HG02970 (cell line): ENCODE data around the gene SLC27A4.

Experiments used
- ATAC-seq: cut with Tn5 transposase; IDR thresholded peaks from one replicate; pipeline ENCODE4 v1.9.1; 2021; ENCODE audit warnings: mild to moderate bottlenecking, moderate library complexity, moderate number of reproducible peaks; ENCODE audit not compliant: unreplicated experiment, low FRiP score

SLC27A4 gene

DNA sequence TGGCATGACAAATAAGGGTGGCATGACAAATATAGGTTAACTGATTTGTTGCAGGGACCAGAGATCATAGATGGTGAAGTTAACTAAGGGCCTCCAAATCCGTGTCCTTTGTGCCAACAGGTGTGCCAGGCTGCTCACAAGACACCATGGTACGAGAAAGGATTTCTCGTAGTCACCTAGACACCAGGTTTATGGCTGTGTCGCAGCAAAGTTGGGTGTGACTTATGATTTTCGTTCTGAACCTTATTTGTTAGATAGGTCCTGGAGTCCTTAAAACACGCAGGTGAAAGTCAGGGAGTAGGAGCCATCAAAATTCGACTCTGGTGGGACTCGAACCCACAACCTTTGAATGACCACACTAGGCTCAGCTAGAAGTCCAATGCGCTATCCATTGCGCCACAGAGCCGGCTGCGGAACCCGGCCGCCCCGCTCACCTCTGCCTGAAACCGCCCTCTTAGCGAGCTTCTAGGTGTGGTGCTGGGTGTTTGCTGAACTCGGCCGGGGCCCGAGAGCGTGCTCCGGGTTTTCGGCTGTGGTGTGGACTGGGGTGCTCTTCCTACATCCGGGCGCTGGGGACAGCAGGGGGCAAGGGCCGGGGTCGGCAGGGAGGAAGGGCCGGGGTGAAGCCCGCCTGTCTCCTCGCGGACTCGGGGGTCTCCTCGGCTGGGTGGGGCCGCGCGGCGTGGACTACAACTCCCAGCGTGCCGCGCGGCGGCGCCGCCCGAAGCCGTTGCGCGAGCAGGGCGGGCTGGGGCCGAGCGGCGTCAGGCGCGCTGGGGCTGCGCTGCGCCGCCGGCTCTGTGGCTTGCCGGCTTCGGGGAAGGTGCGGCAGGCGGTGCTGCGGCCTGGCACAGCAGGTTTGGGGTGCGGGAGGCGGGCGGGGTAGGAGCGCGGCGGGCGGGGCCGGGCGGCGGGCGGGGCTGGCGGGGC is at the start of gene SLC27A4:
TSS of gene SLC27A4 (plus strand) at position 767 of the 930 bp plus-strand sequence. CDS start 2,606 bp downstream, outside the sequence.
- peak; percentile 79 for ATAC-seq

DNA sequence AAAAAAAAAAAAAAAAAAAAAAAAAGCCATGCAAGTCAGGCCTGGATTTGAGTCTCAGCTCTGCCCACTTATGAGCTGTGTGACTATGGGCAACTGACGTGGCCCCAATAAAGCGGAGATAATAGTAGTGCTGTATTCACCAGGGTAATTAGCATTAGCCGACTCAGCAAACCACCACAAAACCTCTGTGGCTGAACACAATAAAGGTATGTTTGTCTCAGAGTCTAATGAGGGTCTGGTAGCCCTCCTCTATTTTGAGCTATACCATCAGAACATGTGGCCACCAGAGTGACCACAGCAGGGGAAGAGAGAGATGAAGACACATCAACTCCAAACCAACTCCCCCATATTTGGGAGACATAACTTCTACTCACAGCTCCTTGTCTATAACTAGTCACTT is 48.3 kb upstream of the SLC27A4 start:
- ATAC-seq: no peak

DNA sequence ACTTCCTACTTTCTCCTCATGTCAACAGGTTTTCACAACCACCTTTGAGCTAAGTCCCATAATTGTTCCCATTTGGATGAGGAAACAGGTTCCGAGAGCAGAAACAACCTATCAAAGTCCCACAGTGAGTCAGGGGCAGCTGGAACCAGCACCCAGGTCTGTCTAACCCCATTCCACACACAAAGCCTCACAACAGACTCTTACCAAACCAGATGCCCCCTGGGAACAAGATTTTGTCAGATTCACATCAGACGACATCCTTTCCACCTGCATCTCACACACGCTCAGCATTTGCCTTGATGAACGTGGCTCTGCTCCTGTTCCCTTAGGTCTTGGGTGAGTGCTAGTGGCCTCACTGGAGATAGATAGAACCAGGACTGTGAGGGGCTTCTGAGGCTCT is 47.2 kb upstream of the SLC27A4 start:
- ATAC-seq: no peak

DNA sequence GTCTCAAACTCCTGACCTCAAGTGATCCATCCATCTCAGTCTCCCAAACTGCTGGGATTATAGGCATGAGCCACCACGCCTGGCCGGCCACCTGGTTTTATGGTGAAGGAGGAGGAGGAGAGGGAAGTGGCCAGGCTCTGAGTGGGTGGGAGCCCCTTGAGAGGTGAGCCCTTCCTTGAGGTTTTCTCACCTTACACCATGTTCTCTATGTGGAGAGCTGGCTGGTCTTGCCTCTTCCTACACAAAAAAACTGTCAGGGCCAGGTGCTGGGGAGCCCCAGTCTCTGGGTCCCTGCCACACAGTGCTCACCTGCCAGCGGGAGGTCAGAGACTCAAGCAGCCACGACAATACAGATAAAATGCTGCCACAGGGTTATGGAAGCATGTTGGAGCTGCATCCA is 46.2 kb upstream of the SLC27A4 start:
- no peak for ATAC-seq

DNA sequence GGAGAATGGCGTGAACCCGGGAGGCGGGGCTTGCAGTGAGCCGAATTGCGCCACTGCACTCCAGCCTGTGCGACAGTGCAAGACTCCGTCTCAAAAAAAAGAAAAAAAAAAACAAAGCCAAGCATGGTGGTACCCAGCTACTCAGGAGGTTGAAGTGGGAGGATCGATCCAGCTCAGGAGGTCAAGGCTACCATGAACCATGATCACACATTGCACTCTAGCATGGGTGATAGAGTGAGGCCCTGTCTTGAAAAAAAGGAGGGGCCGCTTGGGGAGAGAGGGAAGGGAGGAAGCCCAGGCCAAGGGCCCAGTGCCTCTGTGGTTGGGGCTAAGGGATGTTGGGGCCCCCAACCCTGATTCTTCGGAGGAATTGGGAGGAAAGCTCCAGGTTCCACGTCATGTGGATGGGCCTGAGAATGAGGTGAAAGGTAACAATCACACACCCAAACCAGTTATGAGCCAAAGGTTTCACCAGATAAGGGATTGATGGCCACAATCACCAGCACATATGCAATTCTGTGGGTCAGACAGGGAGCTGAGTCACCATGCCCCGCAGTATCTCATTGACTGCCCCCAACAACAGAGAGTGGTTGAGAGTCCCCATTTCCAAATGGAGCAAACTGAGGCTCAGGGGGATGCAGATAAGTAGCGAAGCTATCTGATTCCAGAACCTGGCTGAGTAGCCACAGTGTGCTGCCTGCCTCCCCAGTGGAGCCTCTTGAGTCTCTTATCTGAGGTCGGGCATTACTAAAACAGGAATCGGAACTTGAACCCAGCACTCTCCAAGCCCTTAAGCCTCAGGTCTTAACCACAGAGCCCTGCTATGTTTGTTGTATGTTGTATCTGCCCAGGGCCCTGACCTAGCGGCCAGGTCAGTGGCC is 43.7 kb upstream of the SLC27A4 start:
- ATAC-seq: no peak

DNA sequence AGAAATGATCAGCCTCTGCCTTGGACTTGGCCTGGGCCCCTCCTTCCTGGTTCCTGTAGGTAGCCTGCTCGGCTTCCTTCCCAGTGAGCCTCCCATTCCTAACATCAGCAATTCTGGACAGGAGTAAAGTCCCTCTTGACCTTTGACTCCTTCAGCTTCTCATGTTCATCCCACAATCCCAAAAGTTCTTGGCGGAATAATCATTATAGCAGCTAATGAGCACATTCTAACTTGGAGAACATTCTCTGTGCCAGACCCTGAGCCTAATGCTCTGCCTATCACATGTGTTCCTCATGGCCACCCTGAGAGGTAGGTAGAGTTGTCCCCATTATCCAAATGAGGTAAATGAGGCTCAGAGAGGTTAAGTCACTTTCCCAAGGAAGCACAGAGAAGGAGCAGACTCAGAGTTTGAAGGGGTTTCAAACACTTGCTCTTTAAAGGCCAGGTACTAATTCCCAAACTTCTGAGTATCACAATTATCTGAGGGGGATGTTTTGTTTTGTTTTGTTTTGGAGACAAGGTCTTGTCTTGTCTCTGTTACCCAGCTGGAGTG is 43.0 kb upstream of the SLC27A4 start:
- ATAC-seq: no peak

DNA sequence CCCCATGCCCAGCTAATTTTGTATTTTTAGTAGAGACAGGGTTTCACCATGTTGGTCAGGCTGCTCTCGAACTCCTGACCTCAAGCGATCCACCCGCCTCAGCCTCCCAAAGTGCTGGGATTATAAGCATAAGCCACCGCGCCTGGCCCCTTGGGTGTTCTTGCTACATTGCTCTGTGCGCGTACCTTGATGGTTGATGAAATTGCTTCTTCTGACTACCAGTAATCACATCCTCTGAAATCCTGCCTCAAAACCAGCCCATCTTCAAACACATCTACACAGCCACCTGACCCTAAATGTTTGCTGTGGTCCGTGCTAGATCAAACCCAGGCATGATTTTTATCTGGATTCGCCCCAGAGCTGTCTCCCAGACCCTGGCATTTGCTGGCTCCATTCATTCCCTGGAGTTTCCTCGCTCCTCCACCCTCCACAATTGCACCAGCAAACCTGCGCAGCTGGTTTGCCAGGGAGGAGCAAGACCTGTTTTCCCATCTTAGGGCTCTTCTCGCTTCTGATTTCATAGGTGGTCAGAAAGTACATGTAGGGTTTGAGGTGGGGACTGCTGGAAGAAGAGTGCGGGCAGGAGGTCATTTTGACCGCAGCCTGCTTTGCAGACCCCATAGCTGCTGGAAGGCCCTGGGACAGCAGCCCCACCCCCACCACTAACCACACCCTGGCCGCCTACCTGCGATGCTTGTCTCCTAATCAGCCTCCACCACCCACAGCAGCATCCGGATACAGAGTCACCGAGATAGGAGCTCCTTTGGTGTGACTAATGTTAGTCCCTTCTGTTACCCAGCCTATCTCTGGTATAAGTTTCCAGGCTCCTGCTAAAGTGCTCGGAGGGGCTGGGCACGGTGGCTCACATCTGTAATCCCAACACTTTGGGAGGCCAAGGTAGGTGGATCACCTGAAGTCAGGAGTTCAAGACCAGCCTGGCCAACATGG is 41.5 kb upstream of the SLC27A4 start:
- ATAC-seq: no peak

DNA sequence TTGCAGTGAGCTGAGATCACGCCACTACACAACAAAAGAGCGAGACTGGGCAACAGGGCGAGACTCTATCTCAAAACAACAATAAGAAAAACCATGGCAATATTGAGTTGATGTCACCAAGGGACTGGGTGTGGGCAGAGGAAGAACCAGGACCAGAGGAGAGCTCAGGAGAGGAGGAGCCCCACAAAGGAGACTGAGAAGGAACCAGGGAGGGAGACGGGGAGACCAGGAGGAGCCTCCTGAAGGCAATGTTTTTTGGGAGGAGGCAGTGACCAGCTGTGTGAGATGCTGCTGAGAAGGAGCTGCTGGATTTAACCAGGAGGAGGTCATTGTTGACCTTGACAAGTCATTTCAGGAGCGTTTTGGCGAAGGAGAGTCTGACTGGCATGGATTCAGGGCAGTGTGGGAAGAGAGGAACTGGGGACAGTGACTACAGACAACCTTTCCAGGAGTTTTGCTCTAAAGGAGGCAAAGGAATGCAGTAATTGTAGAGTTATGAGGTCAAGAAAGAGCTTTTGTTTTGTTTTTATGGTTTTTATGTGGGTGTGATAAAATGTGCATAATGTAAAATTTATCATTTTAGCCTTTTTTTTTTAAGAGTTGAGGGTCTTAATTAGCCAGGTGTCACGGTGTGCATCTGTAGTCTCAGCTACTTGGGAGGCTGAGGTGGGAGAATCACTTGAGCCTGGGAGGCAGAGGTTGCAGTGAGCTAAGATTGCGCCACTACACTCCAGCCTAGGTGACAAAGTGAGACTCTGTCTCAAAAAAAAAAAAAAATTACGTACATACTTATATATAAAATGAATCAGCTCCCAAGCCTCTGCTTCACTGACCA is 36.0 kb upstream of the SLC27A4 start:
- ATAC-seq: no peak

DNA sequence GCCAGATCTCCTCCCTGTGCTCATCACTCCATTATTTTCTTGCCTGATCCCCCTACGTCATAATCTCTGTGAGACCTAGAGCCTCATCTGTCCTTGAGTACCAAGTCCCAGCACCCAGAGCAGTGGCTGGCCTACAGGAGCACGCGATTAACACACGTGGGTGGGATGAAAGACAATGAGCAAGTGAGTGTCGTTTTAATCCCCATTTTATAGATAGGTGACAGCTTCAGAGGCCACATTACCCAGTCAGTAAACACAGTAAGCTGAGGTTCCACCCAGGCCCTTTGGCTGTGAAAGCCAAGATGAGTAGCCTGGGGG is 35.4 kb upstream of the SLC27A4 start:
- ATAC-seq: no peak

DNA sequence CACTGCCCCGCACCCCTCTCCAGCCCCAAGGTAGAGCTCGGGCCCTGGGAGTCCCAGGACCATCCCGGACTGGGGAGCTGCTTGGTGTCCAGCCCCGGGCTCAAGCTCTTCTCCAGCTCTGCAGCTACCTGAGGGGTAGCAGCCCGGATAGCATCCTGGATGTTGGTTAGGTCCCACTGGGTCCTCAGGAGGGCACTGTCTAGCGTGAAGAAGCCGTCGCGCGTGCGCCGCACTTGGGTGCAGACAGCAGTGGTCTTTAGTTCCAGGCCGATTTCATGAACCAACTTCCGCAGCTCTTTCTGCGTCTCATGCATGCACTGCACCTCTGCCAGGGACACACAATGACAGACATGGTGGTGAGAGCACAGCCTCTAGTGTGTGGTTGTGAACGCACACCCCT is 30.8 kb upstream of the SLC27A4 start:
- no peak for ATAC-seq

DNA sequence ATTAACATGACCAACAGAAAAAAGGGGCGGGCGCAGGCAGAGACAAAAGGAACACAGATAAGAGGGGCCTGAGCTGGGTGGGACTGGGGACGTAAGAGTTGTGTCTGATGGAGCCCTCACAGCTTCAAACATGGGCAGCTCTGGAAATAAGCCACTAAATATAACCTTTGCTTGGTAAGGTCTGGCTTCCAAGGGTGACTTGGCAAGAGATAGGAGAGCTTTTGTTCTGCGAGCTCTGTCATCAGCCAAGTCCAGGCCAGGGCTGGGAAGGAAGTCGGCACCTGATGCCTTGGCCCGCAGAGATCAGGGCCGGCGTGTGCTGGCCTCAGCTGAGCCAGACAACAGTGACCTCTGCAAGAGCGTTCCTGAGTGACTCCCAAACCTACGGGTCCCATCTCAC is 29.9 kb upstream of the SLC27A4 start:
- no peak for ATAC-seq

DNA sequence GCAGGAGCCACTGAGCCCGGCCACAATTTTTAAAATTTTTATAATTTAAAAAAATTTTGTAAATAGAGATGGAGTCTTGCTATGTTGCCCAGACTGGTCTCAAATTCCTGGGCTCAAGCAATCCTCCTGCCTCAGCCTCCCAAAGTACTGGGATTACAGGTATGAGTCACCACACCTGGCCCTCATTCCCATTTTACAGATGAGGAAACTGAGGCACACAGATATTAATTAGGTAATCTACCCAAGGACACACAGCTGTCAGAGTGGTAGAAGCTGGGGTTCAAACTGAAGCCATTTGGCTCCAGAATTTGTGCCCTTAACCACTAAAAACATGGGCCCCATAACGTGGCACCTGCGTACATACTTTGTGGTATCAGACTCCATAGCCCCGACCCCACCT is 25.6 kb upstream of the SLC27A4 start:
- ATAC-seq: no peak

DNA sequence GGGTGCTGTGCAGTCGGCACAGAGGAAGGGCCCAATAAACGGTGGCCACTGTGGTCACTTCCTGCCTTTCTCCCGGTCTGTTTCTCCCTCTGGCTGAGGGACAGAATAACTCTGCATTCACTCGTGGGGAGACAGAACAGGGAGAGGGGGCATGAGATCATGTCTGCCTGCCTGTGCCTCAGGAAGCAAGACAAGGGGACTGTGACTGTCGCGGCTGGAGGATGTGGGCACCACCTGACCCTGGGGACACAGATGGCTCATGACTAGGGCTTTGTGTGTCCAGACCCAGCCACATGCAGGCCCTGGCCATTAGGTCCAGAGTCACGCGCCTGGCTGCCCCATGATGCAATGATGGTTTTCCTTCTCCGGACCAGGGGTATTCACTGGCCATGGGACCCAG is 23.9 kb upstream of the SLC27A4 start:
- ATAC-seq: no peak

DNA sequence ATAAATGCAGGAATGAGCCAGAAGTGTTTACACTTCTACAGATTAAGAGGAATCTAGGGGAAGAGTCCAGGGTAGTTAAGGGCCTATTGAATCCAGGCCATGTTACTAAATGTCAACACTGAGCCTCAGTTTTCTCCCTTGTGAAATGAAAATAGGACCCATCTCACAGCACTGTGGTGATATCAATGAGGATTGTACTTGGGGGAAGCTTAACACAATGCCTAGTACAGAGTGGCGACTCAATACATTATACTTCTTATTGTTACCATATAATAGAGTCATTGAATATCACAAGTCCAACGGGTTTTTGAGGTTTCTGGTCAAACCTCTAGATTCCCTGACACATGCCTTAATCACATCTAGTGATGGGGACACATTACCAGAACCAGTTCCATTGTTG is 22.7 kb upstream of the SLC27A4 start:
- ATAC-seq: no peak

DNA sequence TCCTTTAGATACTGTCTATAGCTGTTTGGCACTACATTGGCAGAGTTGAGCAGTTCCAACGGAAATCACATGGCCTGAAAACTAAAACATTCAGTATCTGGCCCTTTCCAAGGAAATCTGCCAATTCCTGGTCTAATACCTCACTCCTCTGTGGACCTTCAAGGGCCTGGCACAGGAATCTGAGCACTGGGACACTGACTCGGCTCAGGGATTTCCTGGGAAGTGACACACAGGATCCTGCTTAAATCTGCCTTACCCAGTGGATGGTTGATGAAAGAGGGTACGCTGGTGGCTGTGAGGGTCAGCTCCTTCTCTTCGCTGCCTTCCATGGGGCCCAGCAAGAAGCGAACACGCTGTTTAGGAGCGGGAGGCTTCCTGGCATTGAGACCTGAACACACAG is 19.0 kb upstream of the SLC27A4 start:
- no peak for ATAC-seq

DNA sequence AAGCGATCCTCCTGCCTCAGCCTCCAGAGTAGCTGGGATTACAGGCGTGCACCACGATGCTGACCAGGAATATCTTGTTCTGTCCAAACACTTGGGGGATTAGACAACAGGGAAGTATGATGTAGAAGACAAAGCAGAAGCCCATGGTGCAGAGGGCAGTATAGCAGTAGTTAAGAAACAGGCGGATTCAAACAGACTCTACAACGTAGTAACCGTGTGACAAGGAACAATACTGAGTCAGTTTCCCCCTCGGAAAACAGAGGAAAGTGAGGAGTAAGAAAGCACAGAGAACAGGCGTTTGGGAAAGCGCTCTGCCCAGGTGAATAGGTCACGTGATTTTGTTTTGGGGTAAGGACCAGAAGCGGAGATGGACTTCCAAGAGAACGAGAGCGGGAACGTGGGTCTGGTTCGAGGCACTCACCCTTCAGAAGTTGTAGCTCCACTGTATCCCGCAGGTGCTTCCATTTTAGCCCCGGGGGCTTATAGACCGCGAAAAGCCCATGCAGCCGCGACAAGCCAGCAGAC is 18.4 kb upstream of the SLC27A4 start:
- peak; percentile 15 for ATAC-seq

DNA sequence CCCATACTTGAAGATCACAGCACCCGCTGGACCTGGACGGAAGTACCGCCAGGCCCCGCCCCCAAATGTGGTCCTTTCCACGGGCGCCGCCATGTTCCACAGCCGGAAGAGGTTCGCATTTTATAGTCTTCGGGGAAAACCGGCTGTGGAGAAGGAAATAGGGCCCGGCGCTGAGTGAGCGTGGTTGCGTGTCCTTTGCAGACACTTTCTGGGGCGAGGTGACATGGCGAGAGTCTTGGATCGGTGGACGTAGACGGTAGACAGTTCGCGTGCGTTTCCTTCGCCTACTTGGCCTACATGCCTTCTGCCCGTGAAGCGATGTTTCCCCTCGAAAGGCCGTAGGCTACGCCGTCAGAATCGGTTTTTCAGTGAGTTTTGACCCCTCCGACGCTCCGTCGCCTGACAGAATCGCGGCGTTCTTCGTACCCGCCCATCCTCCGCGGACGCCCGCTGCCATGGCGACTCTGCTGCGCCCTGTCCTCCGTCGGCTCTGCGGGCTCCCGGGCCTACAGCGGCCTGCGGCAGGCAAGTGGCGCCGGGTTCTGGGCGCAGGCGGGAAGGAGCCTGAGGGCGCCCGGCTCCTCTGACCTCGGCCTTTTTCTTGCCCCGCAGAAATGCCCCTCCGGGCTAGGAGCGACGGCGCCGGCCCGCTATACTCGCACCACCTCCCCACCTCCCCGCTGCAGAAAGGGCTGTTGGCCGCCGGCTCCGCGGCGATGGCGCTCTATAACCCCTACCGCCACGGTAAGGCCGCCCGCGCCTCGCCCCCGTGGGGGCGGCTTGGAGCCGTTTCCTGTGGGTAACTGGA is 17.7 kb upstream of the SLC27A4 start, which contains the start of the genes COQ4 and TRUB2:
TSS of gene COQ4 (plus strand) at position 436 of the 808 bp plus-strand sequence. CDS start at position 456, 20 bp downstream.
TSS of gene TRUB2 (minus strand) at position 44 of the 808 bp plus-strand sequence. CDS start at position 5, 39 bp downstream.
- peak; percentile 80 for ATAC-seq

DNA sequence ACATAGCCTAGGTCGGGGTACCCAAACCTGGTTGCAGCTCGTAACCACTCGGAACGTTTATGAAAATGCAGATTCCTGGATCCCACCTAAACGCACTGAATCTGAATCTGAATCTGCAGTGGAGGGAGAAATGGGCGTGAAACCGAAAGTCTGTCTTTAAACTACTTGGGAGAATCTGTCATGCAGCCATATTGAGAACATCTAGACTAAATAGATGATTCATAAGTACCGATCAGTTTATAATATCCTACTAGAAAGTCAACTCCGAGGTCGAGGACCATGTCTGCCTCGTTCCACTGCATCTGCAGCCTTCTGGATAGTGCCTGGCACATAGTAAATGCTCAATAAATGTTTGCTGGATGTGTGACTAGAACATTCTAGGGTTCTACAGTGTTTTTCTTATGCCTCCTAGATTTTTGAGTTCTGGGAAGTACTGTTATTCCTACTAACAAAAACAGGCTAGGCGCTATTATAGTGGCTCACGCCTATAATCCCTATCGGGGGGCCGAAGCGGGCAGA is 17.1 kb upstream of the SLC27A4 start:
- no peak for ATAC-seq
